Measurements from ENCODE around the gene DOCK10. TPM values are rescaled to one million over a fixed set of nuclear protein-coding genes. Genes with fewer than 3 reads are reported as not detected.

The DOCK10 gene
- total RNA-seq, 1 experiment from 2014 or later: 28.9 TPM

GRCh38 chr2:224925810-224926100 is 116.5 kb downstream of the DOCK10 start:
- H3F3A ChIP-seq (ENCODE audit: insufficient read depth, low read depth): no peaks in the 10 kb centered on the region
- H3K4me3 ChIP-seq: no peak overlapping the region
- DNase-seq: no peak
- H3K79me2 ChIP-seq (ENCODE audit: low read depth): no peaks in the 10 kb centered on the region
- CTCF ChIA-PET: interaction anchor here (0.6 kb wide), 1 partner anchor 38 kb away, joined by 4 read pairs; no protein-coding TSS in a partner anchor
- POLR2A ChIA-PET (ENCODE audit: unreplicated experiment): no interaction called here
- no peak overlapping the region for H3K4me2 ChIP-seq
- TF ChIP-seq EZH2 (IDR thresholded peaks at IDR 0.05; ENCODE audit: low read depth): no peak
- TF ChIP-seq, protein P1, sequence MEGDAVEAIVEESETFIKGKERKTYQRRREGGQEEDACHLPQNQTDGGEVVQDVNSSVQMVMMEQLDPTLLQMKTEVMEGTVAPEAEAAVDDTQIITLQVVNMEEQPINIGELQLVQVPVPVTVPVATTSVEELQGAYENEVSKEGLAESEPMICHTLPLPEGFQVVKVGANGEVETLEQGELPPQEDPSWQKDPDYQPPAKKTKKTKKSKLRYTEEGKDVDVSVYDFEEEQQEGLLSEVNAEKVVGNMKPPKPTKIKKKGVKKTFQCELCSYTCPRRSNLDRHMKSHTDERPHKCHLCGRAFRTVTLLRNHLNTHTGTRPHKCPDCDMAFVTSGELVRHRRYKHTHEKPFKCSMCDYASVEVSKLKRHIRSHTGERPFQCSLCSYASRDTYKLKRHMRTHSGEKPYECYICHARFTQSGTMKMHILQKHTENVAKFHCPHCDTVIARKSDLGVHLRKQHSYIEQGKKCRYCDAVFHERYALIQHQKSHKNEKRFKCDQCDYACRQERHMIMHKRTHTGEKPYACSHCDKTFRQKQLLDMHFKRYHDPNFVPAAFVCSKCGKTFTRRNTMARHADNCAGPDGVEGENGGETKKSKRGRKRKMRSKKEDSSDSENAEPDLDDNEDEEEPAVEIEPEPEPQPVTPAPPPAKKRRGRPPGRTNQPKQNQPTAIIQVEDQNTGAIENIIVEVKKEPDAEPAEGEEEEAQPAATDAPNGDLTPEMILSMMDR (conservative IDR thresholded peaks at IDR 0.05): no peak
- no peaks in the 10 kb centered on the region; the same call in 1 of the 2 replicates for H3K9me2 ChIP-seq (ENCODE audit: insufficient read depth)
- H3K27me3 ChIP-seq (ENCODE audit: insufficient read depth, low read depth): no peaks in the 10 kb centered on the region
- intact Hi-C loops (cut with micrococcal nuclease; ENCODE audit: unreplicated experiment): no loop called here
- no TSS peak for BruUV-seq (replicated peaks)
- no peaks in the 10 kb centered on the region for H3K9me3 ChIP-seq (ENCODE audit: insufficient read depth, low read depth)
- H4K20me1 ChIP-seq (ENCODE audit: insufficient read depth): no peaks in the 10 kb centered on the region
- no peaks in the 10 kb centered on the region for H3K4me1 ChIP-seq (replicated peaks; ENCODE audit: insufficient read depth)
- no peak overlapping the region for H3K27ac ChIP-seq
- H2AFZ ChIP-seq: no peak overlapping the region
- no peaks in the 10 kb centered on the region for H3K36me3 ChIP-seq (ENCODE audit: low read depth)

DNA sequence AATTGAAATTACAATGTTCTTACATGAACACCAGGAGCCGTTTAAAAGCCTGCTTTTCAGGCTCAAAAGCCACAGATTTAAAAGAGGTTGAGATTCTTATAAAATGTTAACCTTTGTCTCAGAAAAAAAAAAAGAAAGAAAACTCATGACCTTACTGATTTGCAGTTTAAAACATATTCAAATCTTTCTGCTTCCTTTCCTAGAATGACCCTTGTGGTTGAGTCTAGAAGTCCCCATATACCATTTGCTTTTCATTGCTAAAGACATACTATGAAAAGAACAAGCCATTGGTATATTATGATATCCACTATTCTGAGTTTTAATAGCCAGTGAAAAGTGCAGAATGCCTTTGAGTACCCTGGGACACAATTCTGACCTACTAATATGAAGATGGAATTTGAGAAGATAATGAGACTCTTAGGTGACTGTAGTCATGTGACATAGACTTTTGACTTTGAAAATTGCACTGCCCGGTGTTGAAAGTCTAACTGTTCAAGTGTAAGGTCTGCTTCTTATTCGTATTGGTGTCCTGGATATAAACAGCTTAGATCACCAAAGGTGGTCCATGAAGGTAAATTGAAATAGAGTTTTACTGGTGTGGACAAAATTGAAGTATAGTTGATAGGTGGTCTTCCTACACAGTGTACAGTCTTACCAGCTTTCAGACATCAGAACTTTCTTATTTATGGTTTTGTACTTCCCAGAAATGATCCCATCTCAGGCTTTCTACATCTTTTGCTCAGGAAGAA is 117.0 kb downstream of the DOCK10 start:
- POLR2A ChIA-PET (ENCODE audit: unreplicated experiment): interaction anchor here (0.7 kb wide), 1 partner anchor 14 kb away, joined by 3 read pairs; no protein-coding TSS in a partner anchor
- no TSS peak for BruUV-seq (replicated peaks)
- no peaks in the 10 kb centered on the region for H3F3A ChIP-seq (ENCODE audit: insufficient read depth, low read depth)
- CTCF ChIA-PET: no interaction called here
- no peaks in the 10 kb centered on the region for H4K20me1 ChIP-seq (ENCODE audit: insufficient read depth)
- H3K4me2 ChIP-seq: no peak overlapping the region
- no peaks in the 10 kb centered on the region for H3K9me3 ChIP-seq (ENCODE audit: insufficient read depth, low read depth)
- no peaks in the 10 kb centered on the region for H3K36me3 ChIP-seq (ENCODE audit: low read depth)
- TF ChIP-seq, protein P1 (conservative IDR thresholded peaks at IDR 0.05): no peak
- TF ChIP-seq EZH2 (IDR thresholded peaks at IDR 0.05; ENCODE audit: low read depth): no peak
- no peaks in the 10 kb centered on the region for H3K4me1 ChIP-seq (replicated peaks; ENCODE audit: insufficient read depth)
- H3K27ac ChIP-seq: no peak overlapping the region
- H3K4me3 ChIP-seq: no peak overlapping the region
- intact Hi-C loops (cut with micrococcal nuclease; ENCODE audit: unreplicated experiment): no loop called here
- no peak overlapping the region for H2AFZ ChIP-seq
- DNase-seq: no peak
- no peaks in the 10 kb centered on the region; the same call in 1 of the 2 replicates for H3K9me2 ChIP-seq (ENCODE audit: insufficient read depth)
- H3K27me3 ChIP-seq (ENCODE audit: insufficient read depth, low read depth): no peaks in the 10 kb centered on the region
- H3K79me2 ChIP-seq (ENCODE audit: low read depth): no peaks in the 10 kb centered on the region

- H3K4me1 ChIP-seq (replicated peaks; ENCODE audit: insufficient read depth): no peaks in the 10 kb centered on the region
- H3K9me3 ChIP-seq (ENCODE audit: insufficient read depth, low read depth): no peaks in the 10 kb centered on the region
- no peak overlapping the region for H3K4me3 ChIP-seq
- H2AFZ ChIP-seq: no peak overlapping the region
- no peak overlapping the region for H3K27ac ChIP-seq
- ChIA-PET POLR2A (ENCODE audit: unreplicated experiment) (interaction anchor here (0.7 kb wide), 1 partner anchor 14 kb away, joined by 3 read pairs; no protein-coding TSS in a partner anchor), CTCF (interaction anchor here (0.5 kb wide), 1 partner anchor 116 kb away, joined by 5 read pairs; no protein-coding TSS in a partner anchor)
- H4K20me1 ChIP-seq (ENCODE audit: insufficient read depth): no peaks in the 10 kb centered on the region
- H3K9me2 ChIP-seq (ENCODE audit: insufficient read depth): no peaks in the 10 kb centered on the region; the same call in 1 of the 2 replicates
- no peaks in the 10 kb centered on the region for H3K36me3 ChIP-seq (ENCODE audit: low read depth)
- no peak overlapping the region for H3K4me2 ChIP-seq
- TF ChIP-seq EZH2 (IDR thresholded peaks at IDR 0.05; ENCODE audit: low read depth): no peak
- TF ChIP-seq, protein P1 (conservative IDR thresholded peaks at IDR 0.05): no peak
- H3K27me3 ChIP-seq (ENCODE audit: insufficient read depth, low read depth): no peaks in the 10 kb centered on the region
- no peaks in the 10 kb centered on the region for H3F3A ChIP-seq (ENCODE audit: insufficient read depth, low read depth)
- no peak for DNase-seq
- intact Hi-C loops (cut with micrococcal nuclease; ENCODE audit: unreplicated experiment): no loop called here
- no TSS peak for BruUV-seq (replicated peaks)
- H3K79me2 ChIP-seq (ENCODE audit: low read depth): no peaks in the 10 kb centered on the region
Measured at GRCh38 chr2:224924631-224925030, 117.6 kb downstream of the DOCK10 start.

Measured in PC-9 (cell line).